ENCODE data around the gene SPC25. TPM values are rescaled to one million over a fixed set of nuclear protein-coding genes. Genes with fewer than 3 reads are reported as not detected.

The SPC25 gene
- total and polyA plus RNA-seq, 9 of the 15 experiments (the other 6 are each of a cell fraction or from before 2014, with no cell fraction given) = 44.8 to 100 (median 75.0) TPM

GRCh38 chr2:168915441-168916330, 25.5 kb upstream of the SPC25 start (continued):
- TF ChIP-seq MCM2 (IDR thresholded peaks at IDR 0.05; ENCODE audit: low read depth) = no peak
- TF ChIP-seq SNIP1 (IDR thresholded peaks at IDR 0.05; ENCODE audit: low read depth) = no peak
- TF ChIP-seq TCF3 (CRISPR knock-in tag; IDR thresholded peaks at IDR 0.05) = no peak
- no peak for TF ChIP-seq ARID1B (IDR thresholded peaks at IDR 0.05)
- TF ChIP-seq ZFP30 (CRISPR knock-in tag; IDR thresholded peaks at IDR 0.05; ENCODE audit: borderline replicate concordance) = no peak
- no peak for TF ChIP-seq SNAPC5 (CRISPR knock-in tag; IDR thresholded peaks at IDR 0.05)
- no peak for TF ChIP-seq HBP1 (CRISPR knock-in tag; IDR thresholded peaks at IDR 0.05)

GRCh38 chr2:168913495-168913894, 23.3 kb upstream of the SPC25 start:
- no peaks in the 10 kb centered on the region for H3K9me1 ChIP-seq (ENCODE audit: control insufficient read depth, insufficient read depth, low read length)
- intact Hi-C loops (cut with micrococcal nuclease) = no loop called here
- H3K36me3 ChIP-seq (ENCODE audit: control insufficient read depth, insufficient read depth, low read length) = no peaks in the 10 kb centered on the region
- CTCF ChIA-PET (ENCODE audit: low intra/inter-chr PET ratio) = no interaction called here
- no peak overlapping the region for H3K4me2 ChIP-seq (ENCODE audit: insufficient read depth, low read length)
- H3K27ac ChIP-seq (ENCODE audit: extremely low read depth, low read depth, low read length) = no peak overlapping the region
- H3K27me3 ChIP-seq (ENCODE audit: control insufficient read depth in 2 of 2, insufficient read depth in 2 of 2, low read length in 2 of 2) = no peaks in the 10 kb centered on the region
- FAIRE-seq (no peak), DNase-seq (ENCODE audit: extremely low read depth in 1 of 4, low spot score in 3 of 4) (no peak), ATAC-seq (no peak)
- H3K79me2 ChIP-seq (ENCODE audit: control insufficient read depth, insufficient read depth, low read length) = no peaks in the 10 kb centered on the region
- POLR2A ChIA-PET = interaction anchor here (1.8 kb wide), 1 partner anchor 23 kb away, joined by 5 read pairs; no protein-coding TSS in a partner anchor
- H2AFZ ChIP-seq (ENCODE audit: low read depth, low read length) = no peak overlapping the region
- H3K4me1 ChIP-seq (replicated peaks in 1 of 2; ENCODE audit: control insufficient read depth in 2 of 2, insufficient read depth in 2 of 2, low read length in 2 of 2) = peaks cover under 1 to 3% of the 10 kb centered on the region in 2 experiments; a peak in 3 of 5 replicates
- BruUV-seq (replicated peaks) = no TSS peak
- H3K9me3 ChIP-seq (replicated peaks; ENCODE audit: control insufficient read depth, insufficient read depth, low read depth, low read length) = peaks cover 11% of the 10 kb centered on the region
- H3K9ac ChIP-seq (ENCODE audit: insufficient read depth in 1 of 2, low read depth in 2 of 2, low read length in 2 of 2) = no peak overlapping the region
- in situ Hi-C loops (cut with MboI) = loop anchor here (25.0 kb wide), 1 partner anchor 976 kb away; no protein-coding TSS in a partner anchor
- 90% methylated on average over 4 of the region's 4 CpGs for whole genome bisulfite sequencing (ENCODE audit: insufficient coverage, low coverage, missing lambda C conversion rate)
- H4K20me1 ChIP-seq (replicated peaks; ENCODE audit: control insufficient read depth, insufficient read depth, low read length) = no peaks in the 10 kb centered on the region
- H3K4me3 ChIP-seq = no peak overlapping the region
- TF ChIP-seq MTF1 (CRISPR knock-in tag; IDR thresholded peaks at IDR 0.05; ENCODE audit: borderline replicate concordance) = no peak
- TF ChIP-seq ZNF316 (IDR thresholded peaks at IDR 0.05) = no peak
- no peak for TF ChIP-seq TEAD1 (CRISPR knock-in tag; IDR thresholded peaks at IDR 0.05)
- no peak for TF ChIP-seq CTCF (IDR thresholded peaks at IDR 0.05 in 2 of 3, conservative IDR thresholded peaks at IDR 0.05 in 1 of 3; ENCODE audit: insufficient read depth in 2 of 3, low read depth in 1 of 3, low read length in 3 of 3)
- TF ChIP-seq ZNF740 (CRISPR knock-in tag; IDR thresholded peaks at IDR 0.05) = no peak
- no peak for TF ChIP-seq ZNF740 (tag; IDR thresholded peaks at IDR 0.05)
- TF ChIP-seq IFI16 (CRISPR knock-in tag; IDR thresholded peaks at IDR 0.05) = no peak
- TF ChIP-seq ADNP (tag; IDR thresholded peaks at IDR 0.05) = no peak
- TF ChIP-seq POLR2H (tag; IDR thresholded peaks at IDR 0.05; ENCODE audit: low read depth) = no peak
- no peak for TF ChIP-seq PHF8 (IDR thresholded peaks at IDR 0.05; ENCODE audit: borderline replicate concordance, low read length)

Data from K562 (cell line).